CD4-positive, alpha-beta T cell treated with Interleukin-6 for 4 hours (primary cell): ENCODE data around the gene ITPR2.
"Not testable (repeated sequence)": the region's sequence is repeated elsewhere in the genome, so short reads cannot be mapped to it uniquely, and the experiment has no call there.

Experiments used
- DNase-seq: peaks from one replicate; pipeline ENCODE4 v3.0.0-alpha.2; 2020; ENCODE audit warnings: mixed read lengths

ITPR2 gene

GRCh38 chr12:26430596-26430995 lies 402.4 kb downstream of the ITPR2 start:
- DNase-seq: not testable (repeated sequence)

DNA sequence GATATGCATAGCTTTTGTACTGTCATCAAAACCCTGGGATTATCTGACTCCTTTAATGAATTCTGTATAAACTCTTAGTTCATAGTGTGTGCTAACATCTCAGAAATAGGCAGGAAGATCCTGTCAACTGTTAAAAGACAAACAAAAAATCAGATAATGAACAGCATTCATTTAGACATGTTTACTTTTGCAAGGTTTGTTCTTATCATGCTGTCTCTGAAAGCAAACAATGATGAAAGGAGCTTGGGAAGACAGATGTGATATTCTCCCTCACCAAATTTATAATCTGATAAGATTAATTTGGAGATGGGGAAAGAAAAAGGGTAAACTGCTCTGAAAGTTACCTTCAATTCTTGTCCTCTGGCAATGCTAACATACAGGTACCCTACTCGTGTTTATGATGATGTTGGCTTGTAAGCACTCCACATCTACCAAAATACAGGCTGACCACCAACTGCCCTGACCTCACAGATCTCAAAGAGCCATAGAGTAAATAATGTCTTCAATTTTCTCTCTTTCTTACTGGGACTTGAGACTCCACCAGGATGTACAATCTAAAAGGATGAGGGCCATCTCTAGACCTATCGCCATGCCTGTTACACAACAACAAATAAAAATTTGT lies 403.8 kb downstream of the ITPR2 start:
- no peak for DNase-seq

GRCh38 chr12:26428420-26428819 lies 404.6 kb downstream of the ITPR2 start:
- DNase-seq: no peak

DNA sequence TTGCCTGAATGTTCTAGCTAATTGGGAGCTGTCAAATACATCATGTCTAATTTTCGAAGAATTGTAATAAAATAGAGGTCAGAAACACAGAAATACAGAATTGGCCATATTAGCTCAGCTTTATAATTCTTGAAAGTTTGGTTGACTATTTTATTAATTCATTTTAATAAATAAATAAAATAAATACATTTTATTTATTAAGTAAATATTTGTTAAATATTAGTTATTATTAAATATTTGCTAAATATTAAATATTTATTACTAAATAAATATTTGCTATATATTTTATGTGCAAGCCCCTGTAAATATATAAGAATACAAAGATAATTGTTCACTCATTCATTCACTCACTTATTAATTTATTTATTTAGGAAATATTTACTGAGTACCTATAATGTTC lies 406.3 kb downstream of the ITPR2 start:
- no peak for DNase-seq

DNA sequence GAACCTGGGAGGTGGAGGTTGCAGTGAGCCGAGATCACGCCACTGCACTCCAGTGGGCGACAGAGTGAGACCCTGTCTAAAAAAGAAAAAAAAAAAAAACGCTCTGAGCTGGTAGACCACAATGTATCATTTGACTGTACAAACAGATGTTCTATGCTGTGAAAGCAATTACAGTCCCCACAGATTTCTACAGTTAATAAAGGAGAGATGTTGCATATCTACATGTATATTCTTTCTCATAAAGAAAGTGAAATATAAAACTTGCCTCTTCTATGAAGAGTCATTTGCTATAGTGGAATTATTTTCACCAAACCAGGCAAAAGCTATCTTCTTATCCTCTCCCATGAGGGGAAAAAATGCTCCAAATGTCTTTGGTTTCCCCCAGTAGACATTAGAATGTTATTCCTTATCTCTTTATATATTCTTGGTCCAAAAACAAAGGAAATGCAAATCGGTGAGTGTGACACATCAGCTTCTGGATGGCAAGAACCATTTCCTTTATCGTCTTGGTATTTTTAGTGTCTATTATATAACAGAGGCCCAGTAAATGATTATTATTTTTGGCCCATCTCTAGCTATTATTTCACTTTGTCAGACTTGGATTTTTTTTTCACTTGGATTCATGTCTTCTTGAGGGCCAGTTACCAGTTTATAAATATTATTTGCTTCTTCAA lies 407.3 kb downstream of the ITPR2 start:
- no peak for DNase-seq

- DNase-seq: no peak
Measured at GRCh38 chr12:26422839-26423398, 410.1 kb downstream of the ITPR2 start.

- no peak for DNase-seq
Measured at GRCh38 chr12:26416550-26416949, 416.4 kb downstream of the ITPR2 start.

- no peak for DNase-seq
Measured at GRCh38 chr12:26410689-26411088, 422.3 kb downstream of the ITPR2 start.

DNA sequence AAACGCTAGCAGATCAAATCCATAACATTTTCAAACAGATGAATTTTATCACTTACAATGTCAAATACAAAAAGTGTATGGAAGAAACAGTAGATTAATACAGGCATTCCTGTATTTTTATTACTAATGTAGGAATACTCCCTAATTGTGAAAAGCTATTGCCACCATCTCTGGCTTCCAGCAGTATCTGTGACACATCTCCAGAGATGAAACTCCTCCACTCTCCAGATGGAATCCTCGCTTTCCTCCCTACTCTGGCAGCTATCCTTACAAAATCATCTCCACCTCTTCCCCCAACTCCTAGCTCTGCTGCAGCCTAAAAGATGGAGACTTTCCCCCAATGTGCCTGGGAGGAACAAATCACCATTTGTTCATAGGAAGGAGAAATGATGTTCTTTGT lies 426.2 kb downstream of the ITPR2 start:
- DNase-seq: no peak

- DNase-seq: no peak
Measured at GRCh38 chr12:26406391-26406790, 426.6 kb downstream of the ITPR2 start.

DNA sequence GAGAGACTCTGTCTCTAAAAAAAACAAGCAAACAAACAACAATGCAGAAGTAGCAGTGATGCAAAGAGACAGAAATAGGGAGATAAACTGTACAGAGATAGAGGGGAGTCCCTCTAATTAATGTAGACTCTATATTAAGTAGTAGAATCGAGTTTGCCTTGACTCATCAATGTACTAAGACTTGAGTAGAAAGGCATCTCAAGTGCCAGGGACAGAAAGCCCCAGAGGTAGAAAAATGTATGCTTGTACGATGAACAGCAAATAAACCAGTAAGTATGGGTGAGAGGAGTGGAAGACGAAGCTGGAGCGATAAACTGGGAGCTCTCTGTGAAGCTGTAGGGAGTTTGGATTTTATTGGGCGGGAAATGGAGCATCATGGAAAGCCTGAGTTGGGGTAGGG lies 429.4 kb downstream of the ITPR2 start:
- no peak for DNase-seq

- no peak for DNase-seq
Measured at GRCh38 chr12:26402648-26403047, 430.3 kb downstream of the ITPR2 start.

- DNase-seq: no peak
Measured at GRCh38 chr12:26401874-26402273, 431.1 kb downstream of the ITPR2 start.

- DNase-seq: no peak
Measured at GRCh38 chr12:26400627-26401026, 432.4 kb downstream of the ITPR2 start.

- no peak for DNase-seq
Measured at GRCh38 chr12:26399381-26399780, 433.6 kb downstream of the ITPR2 start.

DNA sequence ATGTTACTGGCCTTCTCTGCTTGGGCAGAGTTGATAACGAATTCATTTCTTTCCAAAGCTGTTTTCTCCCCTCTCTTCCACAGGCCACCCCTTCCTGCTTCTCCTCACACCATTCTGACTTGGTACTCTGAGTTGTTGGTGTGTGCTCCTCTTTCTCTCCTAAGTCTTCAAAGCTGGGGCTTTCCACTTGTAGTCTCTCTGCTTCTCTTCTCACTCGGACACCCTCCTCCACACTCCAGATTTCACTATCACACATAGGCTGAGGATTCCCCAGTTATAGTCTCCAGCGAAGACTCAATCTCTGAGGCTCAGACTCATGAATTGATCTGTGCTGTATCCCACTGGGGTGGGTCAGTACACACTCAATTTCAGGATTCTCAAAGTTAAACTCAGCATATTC lies 436.6 kb downstream of the ITPR2 start:
- DNase-seq: no peak

DNA sequence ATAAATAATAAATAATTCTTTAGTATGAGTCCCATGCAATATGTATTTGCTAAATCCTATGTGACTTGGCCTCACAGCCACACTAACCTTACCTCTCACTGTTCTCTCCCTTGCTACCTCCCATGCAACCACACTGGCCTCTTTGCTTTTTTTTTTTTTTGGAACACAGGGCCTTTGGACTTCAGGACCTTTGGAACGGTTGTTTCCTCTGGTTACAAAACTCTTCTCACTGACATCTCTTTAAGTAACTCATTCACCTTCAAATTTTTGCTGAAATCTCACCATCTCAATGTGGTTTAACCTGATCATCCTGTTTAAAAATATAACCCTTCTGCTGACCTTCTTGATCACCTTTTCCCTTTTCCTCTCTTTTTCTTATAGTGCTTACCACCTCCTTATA lies 443.7 kb downstream of the ITPR2 start:
- DNase-seq: no peak

DNA sequence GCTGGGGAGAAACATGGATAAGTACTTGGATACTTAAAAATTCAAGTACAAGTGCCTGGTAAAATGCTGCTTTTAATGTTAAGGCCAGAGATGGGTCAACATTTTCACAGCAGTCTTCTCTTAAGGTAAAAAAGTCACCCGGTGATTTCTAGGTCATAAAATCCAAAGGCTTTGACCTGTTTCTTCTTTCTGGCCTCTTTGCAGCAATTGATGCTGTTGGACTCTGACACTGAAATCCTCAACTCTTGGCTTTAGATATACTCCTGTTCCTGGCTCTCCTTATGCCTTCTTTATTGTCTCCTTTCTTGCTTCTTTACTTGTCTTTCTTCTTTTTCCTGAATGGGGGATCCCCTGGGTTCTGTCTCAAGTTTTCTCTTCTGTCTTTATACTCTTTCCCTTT lies 448.5 kb downstream of the ITPR2 start:
- DNase-seq: no peak

- DNase-seq: no peak
Measured at GRCh38 chr12:26383041-26383440, 450.0 kb downstream of the ITPR2 start.

- no peak for DNase-seq
Measured at GRCh38 chr12:26380897-26381296, 452.1 kb downstream of the ITPR2 start.

DNA sequence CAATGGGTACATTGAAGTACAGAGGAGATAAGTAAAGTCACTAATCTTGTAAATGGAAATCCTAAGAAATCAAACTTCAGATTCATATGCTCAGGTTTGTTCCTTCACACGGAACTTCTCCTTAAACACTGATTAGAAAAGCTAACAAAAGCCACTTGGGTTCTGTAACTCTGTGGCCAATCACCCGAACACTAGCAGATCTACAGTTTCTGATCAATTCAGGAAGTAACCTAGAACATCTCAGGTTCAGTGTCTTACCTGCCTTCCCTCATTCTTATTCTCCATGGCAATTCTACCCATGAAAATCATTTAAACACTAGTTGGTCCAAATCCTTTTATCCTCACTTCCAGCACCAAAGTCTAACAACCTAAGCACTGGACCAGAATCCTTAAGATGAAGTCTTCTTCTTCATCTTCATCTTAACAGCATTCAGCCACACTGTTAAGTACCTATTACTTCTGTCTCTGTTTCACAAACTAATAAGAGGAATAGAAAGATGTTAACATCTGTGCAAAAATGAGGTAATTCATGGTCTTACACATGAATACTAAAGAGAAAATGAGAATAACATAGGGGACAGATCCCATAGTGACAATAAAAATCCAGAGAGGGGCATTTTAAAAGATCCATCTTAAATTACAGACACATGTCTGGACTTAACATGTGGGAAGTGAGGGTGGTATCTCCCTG lies 453.1 kb downstream of the ITPR2 start:
- no peak for DNase-seq

DNA sequence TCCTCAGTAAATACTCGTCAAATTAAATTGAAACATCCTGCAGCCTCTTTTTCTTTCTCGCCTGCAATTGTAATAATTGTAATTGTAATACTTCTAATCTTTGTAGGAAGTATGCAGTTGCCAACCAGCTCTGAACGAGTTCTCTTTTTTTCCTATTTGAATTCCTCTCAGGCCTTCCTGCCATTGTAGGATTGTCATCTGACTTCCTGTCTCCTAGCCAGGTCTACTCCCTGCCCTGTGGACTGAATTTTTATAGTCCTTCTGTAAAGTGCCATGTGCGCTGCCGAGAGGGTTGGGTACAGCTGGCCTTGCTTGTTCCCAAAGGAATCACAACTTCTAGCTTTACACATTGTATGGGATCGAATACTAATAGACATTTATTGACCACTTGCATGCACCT lies 454.3 kb downstream of the ITPR2 start:
- no peak for DNase-seq

DNA sequence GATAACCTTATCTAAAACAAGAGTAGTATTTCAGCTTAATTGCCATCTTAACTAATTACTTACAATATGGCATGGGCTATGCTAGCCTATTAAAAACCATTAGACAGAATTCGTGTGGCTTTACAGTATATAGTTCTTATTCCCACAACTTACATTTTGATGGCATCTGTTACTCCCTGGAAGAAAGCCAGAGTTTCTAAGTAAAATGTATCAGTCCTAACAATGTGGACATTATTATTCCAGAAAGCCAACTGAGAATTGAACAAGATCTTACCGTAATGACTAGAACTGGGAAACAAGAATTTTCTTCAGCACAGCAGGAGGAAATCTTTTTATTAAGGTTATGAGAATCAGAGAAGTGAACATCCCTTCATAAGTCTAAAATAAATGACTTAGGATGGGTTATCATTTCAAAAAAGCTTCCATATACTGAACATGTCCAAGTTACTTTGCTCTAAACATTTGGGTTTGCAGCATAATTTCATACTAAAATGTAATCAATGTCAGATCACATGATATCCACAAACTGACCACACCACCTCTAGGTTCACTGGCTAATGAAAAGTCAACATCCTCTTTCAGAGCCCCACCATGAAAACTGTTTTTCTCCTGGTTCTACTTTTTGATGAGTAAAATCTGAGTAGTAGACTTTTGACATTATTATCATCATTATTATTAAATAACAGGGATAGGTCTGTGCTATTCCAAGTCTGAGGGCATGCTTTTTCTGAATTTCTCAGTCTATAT lies 457.9 kb downstream of the ITPR2 start:
- no peak for DNase-seq
